ENCODE results near the gene ZCCHC24.

Gene ZCCHC24

GRCh38 chr10:79418886-79419595 is 26.4 kb downstream of the ZCCHC24 start:
- H3K27ac ChIP-seq, result no peak overlapping the region

GRCh38 chr10:79418274-79418673 is 27.1 kb downstream of the ZCCHC24 start:
- no peak for TF ChIP-seq CTCF (IDR thresholded peaks at IDR 0.05)
- TF ChIP-seq ZFX (IDR thresholded peaks at IDR 0.05; ENCODE audit: borderline replicate concordance), result no peak
- H3K27ac ChIP-seq, result no peak overlapping the region

More at GRCh38 chr10:79418886-79419595, 26.4 kb downstream of the ZCCHC24 start:
- TF ChIP-seq ZFX (IDR thresholded peaks at IDR 0.05; ENCODE audit: borderline replicate concordance), result no peak
- TF ChIP-seq CTCF (IDR thresholded peaks at IDR 0.05), result no peak

- H3K27ac ChIP-seq, result no peak overlapping the region
- TF ChIP-seq CTCF (IDR thresholded peaks at IDR 0.05) (no peak), ZFX (IDR thresholded peaks at IDR 0.05; ENCODE audit: borderline replicate concordance) (no peak)
These were observed 27.7 kb downstream of the ZCCHC24 start for GRCh38 chr10:79417731-79418130.

DNA sequence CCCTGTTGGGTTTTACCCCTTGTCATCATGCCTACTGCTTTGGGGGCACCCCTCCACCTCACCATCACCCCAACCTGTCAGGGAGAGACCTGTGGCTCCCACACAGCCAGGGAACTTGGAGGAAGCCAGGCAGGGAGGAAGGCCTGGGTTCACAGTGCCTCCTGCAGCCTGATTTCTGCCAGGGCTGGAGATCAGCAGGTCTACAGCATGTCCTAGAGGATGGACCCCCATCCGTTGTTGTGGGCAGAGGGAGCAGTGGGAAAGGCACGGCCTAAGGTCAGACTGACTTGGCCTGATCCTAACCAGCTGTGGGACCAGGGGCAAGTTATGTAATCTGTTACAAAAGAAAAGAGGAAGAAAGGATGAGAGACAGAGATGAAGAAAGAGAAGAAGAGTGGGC is 28.2 kb downstream of the ZCCHC24 start:
- no peak overlapping the region for H3K27ac ChIP-seq

DNA sequence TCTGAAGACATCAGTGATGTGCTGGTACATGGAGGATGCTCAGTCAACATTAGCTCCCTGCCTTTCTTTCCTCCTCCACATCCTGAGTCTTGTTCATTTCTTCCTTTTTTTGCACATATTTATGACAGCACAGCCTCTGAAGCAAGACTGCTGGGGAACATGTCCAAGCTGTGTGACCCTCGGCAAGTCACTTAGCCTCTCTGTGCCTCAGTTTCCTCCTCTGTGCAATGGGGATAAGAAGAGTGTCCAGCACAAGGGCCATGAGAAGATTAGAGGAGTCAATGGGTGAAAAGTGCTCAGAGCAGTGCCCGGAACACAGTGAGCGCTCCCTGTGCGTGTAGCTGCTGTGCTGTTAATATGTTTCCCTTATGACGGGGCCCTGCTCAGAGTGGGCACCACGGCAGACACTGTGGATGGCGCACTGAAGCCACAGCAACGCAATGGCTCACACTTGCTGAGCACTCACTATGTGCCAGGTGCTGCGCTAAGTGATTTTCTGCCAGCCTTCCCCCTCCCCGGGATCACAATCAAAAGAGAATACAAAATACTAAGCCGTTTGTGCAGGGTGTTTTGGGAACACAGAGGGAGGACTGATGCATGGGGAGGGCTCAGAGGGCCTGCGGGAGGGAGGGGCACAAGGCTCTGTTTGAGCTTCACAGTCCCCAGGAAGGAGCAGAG is 28.7 kb downstream of the ZCCHC24 start:
- no peak overlapping the region for H3K27ac ChIP-seq
- TF ChIP-seq ZFX (IDR thresholded peaks at IDR 0.05; ENCODE audit: borderline replicate concordance) (no peak), CTCF (IDR thresholded peaks at IDR 0.05) (no peak)

More for the DNA sequence above, 28.2 kb downstream of the ZCCHC24 start:
- TF ChIP-seq ZFX (IDR thresholded peaks at IDR 0.05; ENCODE audit: borderline replicate concordance) (no peak), CTCF (IDR thresholded peaks at IDR 0.05) (no peak)

DNA sequence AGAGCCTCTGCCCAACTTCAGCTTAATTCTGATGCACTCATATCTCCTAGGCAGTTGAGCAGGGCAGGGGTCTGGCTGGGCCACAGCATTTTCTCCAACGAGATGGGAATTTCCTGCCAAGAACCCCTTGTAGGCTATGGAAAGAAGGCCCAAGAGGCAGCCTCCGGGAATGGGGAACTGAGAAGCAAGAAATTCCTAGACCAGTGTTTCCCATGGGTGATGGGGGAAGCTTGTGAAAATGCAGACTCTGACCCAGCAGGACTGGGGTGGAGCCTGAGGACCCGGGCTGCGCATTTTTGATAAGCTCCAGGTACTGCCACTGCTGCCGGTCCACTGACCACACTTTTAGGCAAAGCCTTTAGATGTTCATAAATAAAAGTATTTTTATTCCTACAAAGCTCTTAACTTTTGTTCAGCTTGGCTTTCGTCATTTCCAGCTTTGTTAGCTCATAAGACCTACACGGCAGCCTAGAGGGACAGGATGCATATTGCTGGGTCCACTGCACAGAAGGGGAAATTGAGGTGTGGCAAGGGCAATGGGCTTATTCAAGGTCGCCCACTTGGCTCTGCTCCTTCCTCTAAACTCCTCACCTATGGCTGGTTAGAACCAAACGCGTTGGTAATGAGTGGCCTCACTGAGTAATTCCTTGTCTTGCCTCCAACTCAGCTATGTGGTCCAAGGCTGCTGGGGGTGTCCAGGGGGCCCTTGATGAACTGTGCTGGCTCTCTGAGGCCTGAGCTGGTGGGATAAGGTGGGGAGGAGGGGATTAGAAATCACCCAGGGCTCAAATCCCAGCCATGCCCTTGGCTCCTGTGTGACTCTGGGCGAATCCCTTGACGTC is 29.5 kb downstream of the ZCCHC24 start:
- TF ChIP-seq ZFX (IDR thresholded peaks at IDR 0.05; ENCODE audit: borderline replicate concordance) (no peak), CTCF (IDR thresholded peaks at IDR 0.05) (no peak)
- no peak overlapping the region for H3K27ac ChIP-seq
